Measurements from ENCODE around the gene ZNF618. TPM values are rescaled to one million over a fixed set of nuclear protein-coding genes. Genes with fewer than 3 reads are reported as not detected.

Gene ZNF618
- polyA plus RNA-seq, 4 donors = 38.6 to 49.7 (median 41.8) TPM

- no peak for DNase-seq (ENCODE audit: low read depth in 4 of 4, low spot score in 2 of 4)
These were observed 174.5 kb downstream of the ZNF618 start for GRCh38 chr9:114050646-114051045.

DNA sequence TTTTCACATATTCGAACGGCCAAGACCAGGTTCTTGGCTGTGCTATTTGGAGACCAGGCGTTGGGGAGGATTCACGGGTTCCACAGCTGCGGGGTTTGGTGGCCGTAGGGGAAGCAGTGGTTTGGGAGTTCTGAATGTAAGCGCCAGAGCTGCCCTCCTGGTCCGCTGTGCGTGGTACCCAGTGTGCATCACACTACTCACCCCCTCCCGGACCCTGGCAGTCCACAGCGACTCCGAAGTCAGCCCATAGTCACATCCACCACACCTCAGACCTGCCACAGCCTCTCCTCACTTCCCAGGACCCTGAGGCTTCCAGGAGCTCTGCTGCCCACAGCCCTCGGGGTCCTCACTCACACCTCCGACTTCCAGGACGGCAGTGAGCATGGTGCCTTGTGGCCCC is 175.2 kb downstream of the ZNF618 start:
- DNase-seq (ENCODE audit: low read depth in 4 of 4, low spot score in 2 of 4) = no peak

DNA sequence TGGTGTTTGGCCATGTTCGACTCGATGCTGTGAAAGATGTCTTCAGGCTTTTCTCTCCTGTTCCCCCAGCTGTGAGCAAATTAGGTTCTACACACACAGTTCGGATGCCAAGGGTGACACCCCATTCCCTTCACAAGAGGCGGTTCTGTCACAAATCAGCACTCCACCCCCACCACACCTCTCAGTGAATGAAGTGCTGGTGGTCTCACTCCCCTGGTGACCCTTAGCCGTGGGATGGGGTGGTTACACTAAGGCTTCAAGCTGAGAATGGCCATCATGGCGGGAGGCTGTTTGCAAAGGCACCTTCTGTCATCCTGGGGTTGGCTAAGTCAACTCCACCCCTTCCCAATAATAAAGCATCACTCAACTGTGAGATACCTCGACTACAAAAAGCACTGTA is 175.6 kb downstream of the ZNF618 start:
- DNase-seq (ENCODE audit: low read depth in 4 of 4, low spot score in 2 of 4) = no peak

DNA sequence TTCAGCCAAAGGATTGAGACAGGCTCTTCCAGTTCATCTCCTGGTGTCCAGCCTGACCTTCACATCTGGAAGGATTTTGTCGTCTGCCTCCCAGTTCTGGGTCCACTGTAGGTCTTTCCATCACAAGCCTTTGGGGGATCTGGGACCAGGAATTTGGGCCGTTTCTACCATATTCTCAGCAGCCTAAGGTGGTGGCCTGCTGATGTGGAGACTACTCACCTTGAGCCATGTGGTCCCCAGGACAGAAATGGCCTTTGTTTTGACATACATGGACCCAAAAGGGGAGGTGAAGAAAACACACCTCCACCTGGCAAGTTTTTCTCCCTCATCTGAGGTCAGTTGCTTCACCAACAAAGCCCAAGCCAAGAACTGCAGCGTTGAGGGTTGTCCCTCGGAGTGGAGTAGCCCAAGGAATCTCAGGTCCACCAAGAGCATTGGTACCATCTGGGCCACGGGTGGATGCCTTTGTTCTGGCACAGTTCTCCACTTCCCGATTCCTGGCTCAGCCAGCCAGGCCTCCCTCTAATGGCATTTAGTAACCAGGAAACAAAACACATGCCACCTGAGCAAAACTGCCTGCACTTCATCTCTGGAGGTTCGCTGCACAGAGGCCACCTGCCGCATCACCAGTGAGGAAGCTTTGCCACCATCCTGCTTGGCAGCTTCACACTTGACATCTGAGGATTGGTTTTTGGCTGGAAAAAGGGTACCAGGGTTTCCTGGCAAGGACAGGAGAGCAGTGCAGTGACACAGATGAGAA is 177.3 kb downstream of the ZNF618 start:
- DNase-seq (ENCODE audit: low read depth in 4 of 4, low spot score in 2 of 4) = no peak

- no peak for DNase-seq (ENCODE audit: low read depth in 4 of 4, low spot score in 2 of 4)
These were observed 178.1 kb downstream of the ZNF618 start for GRCh38 chr9:114054191-114054690.

DNA sequence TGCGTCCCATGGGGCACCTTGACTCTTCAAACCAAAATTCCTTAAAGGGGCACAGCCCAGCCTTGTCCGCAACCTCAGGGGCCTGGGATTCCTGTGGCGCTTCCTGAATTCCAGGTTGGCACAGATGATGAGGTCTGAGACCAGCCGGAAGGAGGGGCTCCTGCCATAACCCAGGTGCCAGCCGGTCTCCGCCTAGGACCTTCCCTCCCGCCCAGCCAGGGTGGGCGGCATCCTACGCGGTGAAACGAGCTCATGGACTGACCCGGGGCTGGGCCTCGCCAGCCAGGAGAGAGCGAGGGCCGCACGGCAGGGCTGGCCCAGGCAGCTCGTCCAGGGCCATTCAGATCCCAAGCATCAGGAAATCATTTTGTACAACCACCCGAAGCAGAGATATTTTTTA is 179.0 kb downstream of the ZNF618 start:
- no peak for DNase-seq (ENCODE audit: low read depth in 4 of 4, low spot score in 2 of 4)

GRCh38 chr9:114055894-114056293 is 179.8 kb downstream of the ZNF618 start:
- DNase-seq (ENCODE audit: low read depth in 4 of 4, low spot score in 2 of 4) = no peak

GRCh38 chr9:114056527-114056926 is 180.4 kb downstream of the ZNF618 start:
- no peak for DNase-seq (ENCODE audit: low read depth in 4 of 4, low spot score in 2 of 4)

DNA sequence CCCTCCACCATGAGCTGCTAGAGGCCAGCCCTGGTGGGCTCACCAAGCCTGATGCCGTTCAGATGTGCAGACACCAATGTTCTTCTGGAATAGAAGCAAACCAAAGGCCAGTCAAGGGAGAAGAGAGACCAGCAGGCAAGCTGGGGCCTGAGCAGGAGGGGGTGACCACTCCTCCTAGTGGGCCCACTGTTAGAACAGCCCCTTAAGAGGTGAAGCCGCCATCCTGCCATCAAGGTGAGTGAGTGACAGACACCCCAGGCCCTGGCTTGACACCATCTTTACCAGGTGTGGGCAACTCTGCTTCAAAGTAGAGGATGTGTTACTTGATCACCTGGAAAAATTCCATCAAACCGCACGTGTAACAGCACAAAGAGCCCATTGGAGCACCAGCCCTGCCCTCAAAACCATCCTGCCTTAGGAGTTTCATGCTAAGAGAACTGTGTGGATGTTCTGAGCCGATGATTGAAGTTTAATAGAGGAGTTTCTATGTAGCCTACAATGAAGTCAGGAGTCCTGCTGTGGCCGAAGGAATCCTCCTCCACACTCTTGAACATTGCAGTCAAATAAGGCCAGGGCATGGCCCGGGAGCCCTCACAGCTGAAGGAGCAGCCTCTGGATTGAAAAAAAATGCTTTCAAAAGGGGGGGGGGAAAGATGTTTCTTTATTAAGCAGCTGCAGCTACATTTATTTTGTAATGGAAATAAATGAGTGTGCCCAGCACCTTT is 181.2 kb downstream of the ZNF618 start:
- DNase-seq (ENCODE audit: low read depth in 4 of 4, low spot score in 2 of 4) = no peak

DNA sequence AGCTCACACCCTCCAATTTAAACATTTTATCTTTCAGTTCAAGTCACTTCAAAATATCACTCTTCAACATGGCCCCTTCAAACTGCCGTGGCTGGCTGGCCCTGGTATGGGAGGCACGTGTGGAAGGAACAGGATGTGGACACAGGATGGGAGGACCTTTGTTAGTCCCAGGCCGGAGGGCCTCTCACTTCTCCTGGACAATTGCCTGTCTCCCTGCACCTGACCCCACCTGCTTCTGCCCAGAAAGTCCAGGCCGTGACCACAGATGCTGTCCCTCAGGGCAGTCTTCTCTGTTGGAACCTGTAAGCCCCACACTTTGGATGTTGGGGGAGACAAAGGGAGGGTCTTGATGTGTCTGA is 182.6 kb downstream of the ZNF618 start:
- DNase-seq (ENCODE audit: low read depth in 4 of 4, low spot score in 2 of 4) = no peak

GRCh38 chr9:114059047-114059803 is 183.1 kb downstream of the ZNF618 start:
- DNase-seq (ENCODE audit: low read depth in 4 of 4, low spot score in 2 of 4) = no peak

- no peak for DNase-seq (ENCODE audit: low read depth in 4 of 4, low spot score in 2 of 4)
These were observed 184.0 kb downstream of the ZNF618 start for GRCh38 chr9:114060070-114060469.

- DNase-seq (ENCODE audit: low read depth in 4 of 4, low spot score in 2 of 4) = no peak
These were observed 184.6 kb downstream of the ZNF618 start for GRCh38 chr9:114060711-114061110.

GRCh38 chr9:114061292-114061691 is 185.2 kb downstream of the ZNF618 start:
- DNase-seq (ENCODE audit: low read depth in 4 of 4, low spot score in 2 of 4) = no peak

DNA sequence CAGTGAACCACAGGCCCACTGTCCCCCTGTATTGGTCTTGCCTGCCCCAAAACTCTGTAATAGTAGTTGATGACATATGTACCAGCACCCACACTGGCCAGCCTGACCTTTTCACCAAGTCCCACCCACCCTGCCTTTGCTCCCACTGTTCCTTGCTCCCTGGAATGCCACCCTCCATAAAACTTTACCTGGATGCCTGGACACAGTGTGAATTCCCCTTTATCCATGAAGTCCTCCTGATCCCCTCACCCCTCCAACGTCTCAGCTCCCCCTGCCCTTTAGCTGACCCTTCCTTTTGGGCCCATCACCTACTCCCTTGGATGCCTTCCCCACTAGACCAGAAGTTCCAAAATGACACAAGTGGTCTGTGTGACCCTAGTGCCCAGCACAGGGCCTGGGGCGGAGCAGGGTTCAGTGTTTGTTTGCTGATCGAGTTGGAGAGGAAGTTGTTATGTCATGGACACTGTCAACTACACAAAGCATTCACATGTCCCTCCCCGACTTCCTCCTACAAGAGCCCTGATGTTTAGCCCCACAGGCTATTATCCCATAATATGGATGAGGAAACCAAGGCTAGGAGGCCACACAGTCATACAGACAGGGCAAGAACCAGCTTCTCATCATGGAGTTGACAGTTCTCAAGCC is 185.8 kb downstream of the ZNF618 start:
- DNase-seq (ENCODE audit: low read depth in 4 of 4, low spot score in 2 of 4) = no peak

- DNase-seq (ENCODE audit: low read depth in 4 of 4, low spot score in 2 of 4) = no peak
These were observed 189.2 kb downstream of the ZNF618 start for GRCh38 chr9:114065304-114065703.

GRCh38 chr9:114069476-114070187 is 193.5 kb downstream of the ZNF618 start:
- no peak for DNase-seq (ENCODE audit: low read depth in 4 of 4, low spot score in 2 of 4)

DNA sequence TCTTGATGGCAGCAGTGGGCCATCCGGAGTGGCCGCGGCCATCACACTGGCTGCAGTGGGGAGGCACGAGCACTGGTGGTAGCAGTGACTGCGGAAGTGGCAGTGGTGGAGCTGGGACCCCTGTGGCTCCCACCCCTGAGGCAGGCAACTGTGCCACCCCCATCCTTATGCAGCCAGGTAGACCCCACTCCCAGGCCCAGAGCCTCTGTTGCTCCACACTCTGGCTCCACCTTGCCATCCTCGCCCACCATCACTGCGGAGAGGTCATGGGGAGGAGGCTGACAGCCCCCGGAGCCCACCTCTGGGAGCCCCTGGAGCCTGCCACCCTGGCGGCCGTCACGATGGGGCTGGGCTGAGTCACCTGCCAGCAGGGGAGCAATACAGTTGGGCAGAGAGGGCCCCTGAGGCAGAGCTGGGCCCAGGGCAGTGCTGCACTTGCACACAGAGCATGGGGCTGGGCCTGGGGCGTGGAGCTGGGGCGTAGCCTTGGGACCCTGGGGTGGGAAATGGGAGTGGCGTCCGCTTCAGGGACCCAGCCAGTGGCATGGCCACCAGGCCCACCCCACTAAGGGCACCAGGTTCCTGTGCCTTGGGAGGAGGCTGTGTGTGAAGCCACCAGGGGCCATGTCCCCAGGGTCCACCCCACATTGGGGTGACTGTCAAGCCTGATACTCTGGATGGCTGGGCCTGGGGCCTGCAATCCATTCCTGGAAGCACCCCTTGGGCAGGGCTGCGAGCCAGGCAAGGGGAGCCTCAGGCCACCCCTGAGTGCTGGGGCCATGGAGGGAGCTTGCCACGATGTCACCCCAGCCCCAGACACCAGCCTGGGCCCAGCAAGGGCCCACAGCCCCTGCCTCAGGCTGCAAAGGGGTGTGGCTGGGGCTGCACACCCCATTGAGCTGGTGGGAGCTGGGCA is 194.3 kb downstream of the ZNF618 start:
- no peak for DNase-seq (ENCODE audit: low read depth in 4 of 4, low spot score in 2 of 4)

DNA sequence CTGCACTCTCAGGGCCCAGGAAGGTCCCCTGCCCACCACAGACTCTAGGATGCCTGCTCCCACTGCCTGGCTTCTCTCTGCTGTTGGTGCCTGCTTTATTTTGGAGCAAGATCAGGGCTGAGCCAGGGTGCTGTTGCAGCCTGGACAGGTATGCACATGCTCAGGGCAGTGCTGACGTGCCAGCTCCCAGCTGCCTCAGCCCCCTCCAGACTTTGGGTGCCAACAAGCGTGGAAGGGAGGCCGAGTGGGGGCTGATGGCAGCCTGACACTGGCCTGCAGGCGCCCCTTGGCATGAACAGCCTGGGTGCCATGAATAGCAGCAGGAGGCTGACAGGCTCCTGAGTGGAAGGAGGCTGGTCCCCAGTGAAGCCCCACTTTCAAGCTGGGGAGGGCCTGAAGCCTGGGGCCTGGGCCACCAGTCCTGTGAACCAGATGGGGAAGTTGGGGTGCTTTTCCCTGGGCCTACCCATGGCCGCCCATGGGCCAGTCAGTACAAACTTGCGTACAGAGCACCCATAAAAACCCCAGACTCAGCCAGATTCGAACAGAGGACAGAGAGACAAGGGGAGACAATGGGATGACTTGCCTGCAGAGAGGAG is 195.2 kb downstream of the ZNF618 start:
- no peak for DNase-seq (ENCODE audit: low read depth in 4 of 4, low spot score in 2 of 4)

Data from left renal cortex interstitium (tissue), 4 donors.